GM18861 (cell line): ENCODE data around the gene ZNF597.
"Not testable (repeated sequence)": the region's sequence is repeated elsewhere in the genome, so short reads cannot be mapped to it uniquely, and the experiment has no call there.

ENCODE experiments used
- ATAC-seq: cut with Tn5 transposase; IDR thresholded peaks from one replicate; pipeline ENCODE4 v1.9.1; 2021; ENCODE audit not compliant: unreplicated experiment

Gene ZNF597

DNA sequence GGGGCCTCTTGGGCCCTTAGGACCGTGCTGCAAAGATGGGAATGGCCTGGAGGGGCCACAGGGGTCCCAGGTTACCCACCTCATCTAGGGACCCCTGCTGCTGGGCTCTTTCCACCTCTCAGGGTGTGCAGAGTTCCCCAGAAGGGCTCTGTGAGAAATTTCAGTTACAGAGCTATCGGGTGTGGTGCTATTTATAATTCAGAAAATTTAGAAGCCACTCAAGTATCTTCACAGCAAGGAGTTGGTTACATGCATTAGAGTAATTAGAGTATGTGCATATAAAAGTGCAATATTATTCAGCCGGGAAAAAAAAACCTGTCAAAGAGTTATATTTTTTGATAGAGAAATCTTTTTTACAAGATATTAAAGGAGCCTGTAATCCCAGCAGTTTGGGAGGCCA is 33.1 kb upstream of the ZNF597 start:
- no peak for ATAC-seq

DNA sequence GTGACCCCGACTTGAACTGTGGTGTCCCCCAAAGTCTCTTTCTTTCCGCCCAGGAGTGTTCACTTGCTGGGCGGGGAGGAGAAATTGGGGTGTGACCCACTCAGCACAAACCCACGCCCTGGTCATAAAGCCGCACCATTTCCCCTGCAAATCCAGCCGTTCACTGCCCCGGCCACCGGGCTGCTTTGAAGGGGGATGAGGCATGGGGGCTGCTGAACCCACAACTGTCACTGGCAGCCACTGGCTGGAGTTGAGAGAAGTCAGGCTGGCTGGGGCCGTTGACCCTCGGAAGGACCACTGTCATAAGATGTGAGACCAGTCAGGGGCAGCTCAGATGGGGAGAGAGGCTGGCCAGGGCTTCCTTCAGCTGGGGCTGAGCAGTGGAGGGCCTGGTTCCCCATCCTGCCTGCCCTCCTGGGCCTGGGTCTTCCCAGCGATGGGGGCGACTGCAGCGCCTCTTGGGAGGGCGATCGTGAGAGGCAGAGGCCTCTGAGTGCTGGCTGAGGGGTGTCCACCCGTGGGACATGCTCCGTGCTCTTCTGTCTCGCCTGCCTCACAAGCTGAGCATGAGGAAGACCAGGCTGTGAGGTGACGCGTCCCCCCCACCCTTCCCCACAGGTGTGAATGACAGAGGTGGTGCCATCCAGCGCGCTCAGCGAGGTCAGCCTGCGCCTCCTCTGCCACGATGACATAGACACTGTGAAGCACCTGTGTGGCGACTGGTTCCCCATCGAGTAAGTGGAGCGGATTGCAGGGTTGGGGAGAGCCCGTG is 32.5 kb upstream of the ZNF597 start:
- no peak for ATAC-seq

DNA sequence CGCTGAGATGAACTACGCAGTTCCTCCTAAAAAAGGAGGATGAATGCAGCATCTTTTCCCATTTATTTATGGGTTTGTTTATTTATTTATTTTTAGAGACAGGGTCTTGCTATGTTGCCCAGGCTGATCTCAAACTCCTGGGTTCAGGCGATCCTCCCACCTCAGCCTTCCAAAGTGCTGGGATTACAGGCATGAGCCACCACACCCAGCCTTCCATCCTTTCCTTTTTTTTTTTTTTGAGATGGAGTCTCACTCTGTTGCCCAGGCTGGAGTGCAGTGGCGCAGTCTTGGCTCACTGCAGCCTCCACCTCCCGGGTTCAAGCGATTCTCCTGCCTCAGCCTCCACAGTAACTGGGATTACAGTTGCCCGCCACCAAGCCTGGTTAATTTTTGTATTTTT is 31.6 kb upstream of the ZNF597 start:
- ATAC-seq, result not testable (repeated sequence)

DNA sequence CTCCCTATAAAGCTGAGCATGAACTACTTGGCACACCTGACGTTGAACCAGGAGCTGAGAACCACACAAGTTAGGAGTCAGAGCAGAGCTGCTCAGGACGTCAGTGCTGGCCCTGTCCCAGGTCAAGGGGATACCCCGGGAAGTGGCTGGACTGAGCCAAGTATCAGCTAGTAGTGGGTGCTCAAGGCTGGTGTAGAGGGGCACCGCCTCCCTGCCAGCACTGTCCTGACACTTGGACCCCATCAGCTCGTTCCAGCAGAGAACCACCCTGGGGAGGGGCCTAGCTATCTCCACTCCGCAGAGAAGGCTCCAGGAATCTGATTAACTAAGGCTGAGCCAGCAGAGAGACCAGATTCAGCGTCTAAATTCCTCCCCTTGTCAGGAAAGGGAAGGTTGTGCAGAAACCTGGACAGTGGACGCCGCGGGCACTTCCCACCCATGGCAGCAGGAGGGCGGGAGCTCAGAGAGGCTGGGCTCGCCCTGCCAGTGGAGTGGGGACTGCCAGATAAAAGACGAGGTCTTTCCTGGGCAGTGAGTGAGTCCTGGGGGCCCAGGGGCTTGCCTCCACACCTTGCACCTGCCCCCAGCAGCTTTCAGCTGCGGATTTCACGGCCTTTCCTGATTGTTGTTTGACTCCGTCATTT is 31.0 kb upstream of the ZNF597 start:
- ATAC-seq, result no peak

DNA sequence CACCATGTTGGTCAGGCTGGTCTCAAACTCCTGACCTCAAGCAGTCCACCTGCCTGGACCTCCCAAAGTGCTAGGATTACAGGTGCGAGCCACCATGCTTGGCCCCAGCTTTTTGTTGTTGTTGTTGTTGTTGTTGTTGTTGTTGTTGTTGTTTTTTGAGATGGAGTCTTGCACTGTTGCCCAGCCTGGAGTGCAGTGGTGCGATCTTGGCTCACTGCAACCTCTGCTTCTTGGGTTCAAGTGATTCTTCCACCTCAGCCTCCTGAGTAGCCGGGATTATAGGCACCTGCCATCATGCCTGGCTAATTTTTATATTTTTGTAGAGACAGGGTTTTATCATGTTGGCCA is 30.3 kb upstream of the ZNF597 start:
- ATAC-seq, result not testable (repeated sequence)

GRCh38 chr16:3472878-3473595 is 29.7 kb upstream of the ZNF597 start:
- no peak for ATAC-seq

DNA sequence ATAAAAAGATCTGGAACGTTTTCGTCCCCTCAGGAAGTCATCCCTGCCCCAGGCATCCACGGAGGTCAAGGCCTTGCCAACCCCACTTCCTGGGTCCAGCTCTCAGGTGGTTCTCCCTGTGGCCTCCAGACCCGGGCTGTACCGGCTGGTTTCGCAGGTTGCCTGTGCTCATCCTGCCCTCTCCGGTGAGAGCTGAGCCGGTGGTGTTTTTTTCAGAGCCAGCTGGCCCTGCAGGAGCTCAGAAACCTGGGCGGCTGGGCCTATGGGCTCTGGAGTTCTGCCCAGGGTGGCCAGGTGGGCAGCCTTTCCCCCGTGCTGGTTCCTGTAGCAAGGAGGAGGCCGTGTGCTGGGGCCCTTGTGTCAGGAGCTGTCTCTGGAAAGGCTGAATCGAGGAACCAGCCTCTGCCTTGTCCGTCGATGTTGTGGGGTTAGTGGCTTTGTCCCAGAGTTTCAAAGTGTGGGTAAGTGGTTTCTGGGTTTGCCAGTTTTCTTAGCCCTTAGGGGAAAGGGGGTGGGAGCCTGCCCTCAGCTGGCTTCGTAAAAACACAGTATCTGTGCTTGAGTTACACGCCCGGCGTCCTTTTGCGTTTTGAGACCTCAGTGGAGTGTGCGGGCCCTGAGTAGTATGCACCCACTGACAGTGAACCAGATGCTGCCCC is 28.3 kb upstream of the ZNF597 start:
- no peak for ATAC-seq

DNA sequence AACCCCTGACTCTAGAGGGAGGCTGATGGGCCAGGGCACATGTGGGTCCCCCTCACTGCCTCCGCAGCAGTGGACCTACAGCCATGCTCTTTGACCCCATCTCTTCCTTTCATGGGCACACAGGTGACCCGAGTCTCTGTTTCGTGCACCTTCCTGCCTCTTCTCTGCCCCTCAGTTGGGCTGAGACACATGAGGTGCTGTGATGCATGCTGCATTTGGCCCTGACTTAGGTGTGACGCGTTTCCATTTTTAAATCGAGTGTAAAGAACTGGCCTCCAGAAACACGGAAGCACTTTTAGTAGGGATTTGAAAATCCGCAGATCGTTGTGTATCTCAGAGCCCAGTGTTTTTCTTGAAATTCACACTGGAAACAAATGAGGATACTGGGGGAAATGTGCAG is 27.4 kb upstream of the ZNF597 start:
- no peak for ATAC-seq

DNA sequence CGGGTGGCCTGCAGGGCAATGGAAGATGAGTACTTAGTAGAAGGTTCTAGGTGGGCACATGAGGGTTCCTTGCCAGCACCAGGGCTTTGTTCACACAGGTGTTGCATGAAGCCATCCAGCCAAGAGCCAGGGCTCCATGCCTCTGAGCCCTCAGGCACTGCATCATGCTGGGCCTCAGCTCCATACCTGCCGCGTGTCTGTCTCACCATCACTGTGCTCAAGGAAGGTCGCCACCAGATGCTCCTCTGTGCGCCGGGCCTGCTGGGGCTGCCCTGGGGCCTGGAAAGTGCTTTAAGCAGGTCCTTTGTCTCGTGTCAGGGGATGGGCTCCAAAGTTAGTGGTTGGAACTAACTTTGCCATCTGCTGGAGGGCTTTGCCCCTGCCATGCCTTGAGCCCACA is 26.4 kb upstream of the ZNF597 start:
- no peak for ATAC-seq

DNA sequence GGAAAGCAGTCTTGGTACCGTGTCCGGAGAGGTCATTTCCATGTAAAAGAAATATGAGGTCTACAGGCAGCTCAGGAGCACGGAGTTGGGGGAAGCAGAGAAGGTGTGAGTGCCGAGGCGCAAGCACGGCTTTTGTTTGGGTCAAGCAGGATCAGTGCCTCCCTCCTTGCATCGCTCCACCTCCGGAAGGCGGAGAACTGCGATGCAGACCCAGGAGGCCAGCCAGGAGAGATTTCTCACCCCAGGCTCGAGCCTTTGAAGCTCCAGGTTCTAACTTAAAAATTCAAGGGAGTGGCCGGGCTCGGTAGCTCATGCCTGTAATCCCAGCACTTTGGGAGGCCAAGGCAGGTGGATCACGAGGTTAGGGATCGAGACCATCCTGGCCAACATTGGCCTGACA is 25.2 kb upstream of the ZNF597 start:
- ATAC-seq, result no peak

DNA sequence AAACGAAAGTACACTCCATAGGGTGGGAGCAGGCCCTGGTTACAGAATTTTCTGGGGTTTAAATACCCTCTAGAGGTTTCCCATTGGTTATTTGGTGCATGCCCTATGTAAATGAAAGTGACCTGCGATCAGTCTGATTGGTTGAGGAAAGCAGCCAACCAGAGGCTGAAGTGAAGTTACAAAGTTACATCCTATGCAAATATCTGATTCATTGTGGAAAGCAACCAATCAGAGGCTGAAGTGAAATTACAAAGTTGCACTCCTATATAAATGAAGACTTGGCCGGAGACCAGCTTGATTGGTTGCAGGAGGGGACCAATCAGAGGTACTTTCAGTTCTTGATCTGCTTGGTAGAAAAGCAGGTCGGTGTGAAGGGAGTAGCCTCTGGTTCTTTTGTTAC is 24.6 kb upstream of the ZNF597 start:
- ATAC-seq, result no peak

DNA sequence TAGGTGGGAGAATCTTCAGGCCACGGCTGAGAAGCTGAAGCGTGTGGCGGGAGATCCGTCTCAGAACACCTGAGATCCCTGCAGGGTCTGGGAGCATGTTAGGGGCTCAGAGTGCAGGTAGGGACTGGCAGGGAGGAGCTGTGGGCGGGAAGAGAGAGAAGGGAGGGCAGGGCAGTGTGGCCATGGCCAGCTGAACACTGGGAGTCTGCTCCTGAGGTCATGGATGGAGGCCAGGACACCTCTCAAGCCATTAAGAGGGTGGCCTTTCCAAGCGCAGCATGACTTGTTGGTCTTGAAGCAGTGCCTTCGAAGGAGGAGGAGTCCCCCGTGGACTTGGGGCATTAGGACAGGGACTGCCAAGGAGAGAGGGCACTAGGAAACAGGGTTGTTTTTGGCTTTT is 23.9 kb upstream of the ZNF597 start:
- ATAC-seq, result no peak

DNA sequence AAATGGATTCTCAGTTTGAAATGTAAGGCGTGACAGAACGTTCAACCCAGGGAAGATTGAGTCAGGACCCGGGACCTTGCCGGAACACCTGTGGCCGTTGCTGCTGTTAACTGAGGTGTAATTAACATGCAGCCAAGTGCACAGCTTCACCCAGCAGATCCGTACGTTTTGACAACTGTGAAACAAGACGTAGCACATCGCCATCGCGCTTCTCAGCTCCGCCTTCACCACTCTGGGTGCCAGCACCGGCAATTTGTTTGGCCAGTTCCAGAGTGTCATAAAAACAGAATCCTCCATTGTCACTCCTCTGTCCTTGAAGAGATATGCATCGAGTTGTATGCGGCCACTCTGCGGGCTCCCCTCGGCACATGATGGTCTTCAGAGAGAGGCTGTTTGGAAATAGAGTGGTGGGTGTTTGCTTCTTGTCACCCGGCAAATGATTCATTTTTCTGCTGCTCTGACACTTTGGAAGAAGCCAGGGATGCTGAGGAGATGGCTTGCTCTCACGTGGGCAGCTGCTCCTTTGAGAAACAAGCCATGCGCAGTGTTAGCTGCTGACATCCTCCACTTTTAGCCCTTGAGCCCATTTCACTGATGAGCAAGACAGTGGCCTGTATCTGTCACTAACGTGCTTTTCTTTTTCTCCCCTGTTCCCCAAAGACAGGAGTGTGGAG is 22.7 kb upstream of the ZNF597 start:
- no peak for ATAC-seq

GRCh38 chr16:3465301-3465700 is 22.0 kb upstream of the ZNF597 start:
- ATAC-seq, result no peak

DNA sequence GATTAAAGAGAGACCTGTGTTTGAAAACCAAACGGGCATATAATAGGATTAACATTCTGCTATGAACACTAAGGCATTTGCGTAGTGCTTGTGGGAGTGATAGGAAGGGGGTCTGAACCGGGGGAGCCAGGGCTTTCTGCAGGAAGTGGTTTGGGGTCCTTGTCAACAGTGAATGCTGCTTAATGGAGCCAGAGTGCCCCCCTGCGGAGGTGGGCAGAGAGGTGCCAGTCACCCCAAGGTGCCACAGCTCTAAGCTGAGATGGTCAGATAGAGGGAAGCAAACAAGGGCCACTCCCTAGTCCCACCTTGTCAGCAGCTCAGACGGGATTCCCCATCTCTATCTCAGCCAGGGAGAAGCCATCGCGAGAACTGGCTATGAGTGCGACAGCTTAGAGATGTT is 17.8 kb upstream of the ZNF597 start:
- ATAC-seq, result no peak

DNA sequence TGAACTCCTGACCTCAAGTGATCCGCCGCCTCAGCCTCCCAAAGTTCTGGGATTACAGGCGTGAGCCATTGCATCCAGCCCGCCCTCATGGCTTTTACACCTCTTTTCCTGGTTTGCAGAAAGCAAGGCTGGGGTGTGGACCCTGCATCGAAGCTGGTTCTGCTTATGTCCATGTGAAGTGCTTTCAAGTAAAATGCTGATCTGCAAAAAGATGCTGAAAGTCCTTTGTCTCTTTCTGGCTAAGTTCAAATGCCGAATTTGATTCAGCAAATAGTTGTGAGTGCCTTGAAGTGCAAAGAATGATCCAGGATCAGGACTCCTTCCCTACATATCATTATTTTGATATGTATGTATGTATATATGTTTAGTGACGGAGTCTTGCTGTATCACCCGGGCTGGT is 17.3 kb upstream of the ZNF597 start:
- ATAC-seq, result no peak

DNA sequence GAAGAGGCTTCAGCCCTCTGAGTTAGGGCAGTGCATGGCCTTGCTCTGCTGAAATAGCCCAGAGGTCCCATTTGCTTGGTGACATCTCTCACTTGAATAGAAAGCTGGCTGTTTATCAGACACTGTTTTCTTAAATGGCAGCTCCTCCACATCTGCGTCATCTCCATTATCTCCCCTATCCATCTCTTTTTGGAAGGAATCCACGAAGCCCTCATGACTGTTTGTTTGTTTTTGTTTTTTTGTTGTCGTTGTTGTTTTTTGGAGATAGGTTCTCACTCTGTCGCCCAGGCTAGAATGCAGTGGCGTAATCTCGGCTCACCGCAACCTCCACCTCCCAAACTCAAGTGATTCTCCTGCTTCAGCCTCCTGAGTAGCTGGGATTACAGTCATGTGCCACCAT is 16.8 kb upstream of the ZNF597 start:
- ATAC-seq, result no peak

DNA sequence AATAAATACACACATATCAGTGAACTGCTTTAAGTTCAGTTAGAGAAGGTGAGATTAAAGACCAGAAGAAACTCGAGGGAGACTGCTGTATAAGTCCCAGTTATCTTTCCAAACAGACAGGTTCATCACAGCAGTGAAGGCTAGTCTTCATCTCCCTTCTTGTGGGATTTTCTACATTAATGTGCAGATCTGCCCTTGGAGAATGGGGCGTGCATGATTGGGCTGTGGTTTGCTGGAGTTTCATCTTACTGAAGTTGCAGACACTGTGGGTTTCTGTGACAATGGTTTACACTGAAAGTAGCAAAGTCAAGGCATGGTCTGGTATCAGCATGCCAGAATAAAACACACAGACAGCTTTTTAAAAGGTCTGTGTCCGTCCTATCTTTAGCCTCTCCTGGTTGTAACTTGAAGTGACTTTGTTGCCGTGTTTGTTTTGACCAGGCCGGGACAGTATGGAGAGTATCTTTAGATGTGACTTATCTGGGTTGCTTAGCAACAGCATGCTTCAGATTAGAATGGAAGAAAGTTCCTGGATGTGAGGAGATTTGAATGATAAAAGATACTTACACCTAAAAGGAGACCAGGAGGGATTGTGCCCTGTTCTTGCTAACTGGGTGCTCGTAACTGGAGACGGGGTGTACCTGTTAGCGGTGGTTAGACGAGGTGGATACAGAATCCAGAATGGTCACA is 16.2 kb upstream of the ZNF597 start:
- ATAC-seq, result no peak

DNA sequence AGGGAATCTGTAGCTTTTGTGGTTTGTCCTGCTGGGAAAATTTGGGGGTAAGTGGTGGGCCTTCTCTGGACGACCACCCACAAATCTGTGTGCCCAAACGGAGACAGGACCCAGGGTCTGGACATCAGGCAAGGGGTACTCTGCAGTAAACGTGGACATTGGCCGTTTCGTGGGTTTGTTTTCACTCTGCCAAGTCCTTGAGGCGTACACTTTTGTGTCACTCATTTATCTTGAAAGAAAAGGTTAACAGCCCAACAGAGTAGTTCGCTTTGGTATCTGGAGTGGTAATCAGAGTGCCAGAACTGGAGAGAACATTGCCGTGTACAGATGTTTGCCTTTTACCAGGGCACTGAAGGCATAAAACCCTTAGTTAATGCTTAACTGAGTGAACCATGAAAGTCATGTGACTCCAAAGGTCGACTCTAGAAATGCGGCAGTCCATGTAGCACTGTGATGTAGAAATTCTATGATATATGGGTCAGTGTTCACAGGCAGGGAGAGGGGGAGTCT is 15.6 kb upstream of the ZNF597 start:
- no peak for ATAC-seq

DNA sequence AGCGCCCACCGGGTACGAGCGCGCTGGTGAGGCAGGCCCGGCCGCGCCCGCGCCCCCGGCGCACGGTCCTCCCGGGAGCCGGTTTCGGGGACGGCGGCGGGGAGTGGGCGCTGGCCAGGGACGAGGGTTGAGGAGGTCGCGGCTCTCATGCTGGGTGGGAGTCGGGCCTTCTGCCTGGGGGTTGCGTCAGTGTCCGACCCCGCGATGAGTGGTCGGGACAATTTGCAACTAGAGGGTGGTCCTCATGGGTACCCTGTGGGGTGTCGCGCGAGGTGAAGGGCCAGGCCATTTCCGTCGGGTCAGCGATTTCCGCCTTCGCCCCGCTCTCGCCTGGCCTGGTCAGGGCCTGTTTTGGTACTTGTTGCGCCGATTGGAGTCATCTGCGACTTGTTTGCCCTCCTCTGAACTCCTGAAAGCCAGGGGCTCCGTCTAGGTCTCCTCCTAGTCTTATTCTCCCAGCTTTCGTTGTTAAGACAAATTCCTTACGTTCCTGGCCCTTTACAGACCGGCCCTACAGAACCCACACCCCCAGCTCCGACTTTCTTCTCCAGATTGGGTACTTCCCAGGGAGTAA is 15.1 kb upstream of the ZNF597 start:
- ATAC-seq, result peak; percentile 9
